Activated CD4-positive, alpha-beta T cell treated with anti-CD3 and anti-CD28 coated beads, Interleukin-2, amount 10 ng/mL, durations not matched to agents 7 days and 5 days (primary cell): ENCODE data around the gene CTDSPL2. TPM values are rescaled to one million over a fixed set of nuclear protein-coding genes. Genes with fewer than 3 reads are reported as not detected.

ENCODE experiments used
- CTCF ChIA-PET: fragments of 350-600 bp; sonication (Branson Sonifier 250); formaldehyde crosslinking; loops from one replicate; lab custom pipeline; 2021; ENCODE audit warnings: antibody characterized with exemption; lab: Charles Lee
- POLR2A ChIA-PET: fragments of 350-600 bp; sonication (Branson Sonifier 250); formaldehyde crosslinking; loops from one replicate; lab custom pipeline; 2021; ENCODE audit warnings: antibody characterized with exemption; lab: Charles Lee
- DNase-seq: peaks from one replicate; pipeline ENCODE4 v3.0.0-alpha.2; 2020
- H3K27ac Mint-ChIP-seq: one replicate; pipeline ENCODE4 v1.8.0; 2021; ENCODE audit warnings: mild to moderate bottlenecking, moderate library complexity, mixed read lengths
- H3K27me3 Mint-ChIP-seq: one replicate; pipeline ENCODE4 v1.8.0; 2021; ENCODE audit warnings: mixed read lengths
- H3K36me3 Mint-ChIP-seq: one replicate; pipeline ENCODE4 v1.8.0; 2021; ENCODE audit warnings: low read depth, mixed read lengths
- H3K4me1 Mint-ChIP-seq: one replicate; pipeline ENCODE4 v1.8.0; 2021; ENCODE audit warnings: mixed read lengths
- H3K4me3 Mint-ChIP-seq: one replicate; pipeline ENCODE4 v1.8.0; 2021; ENCODE audit warnings: mild to moderate bottlenecking, moderate library complexity, mixed read lengths
- H3K9me3 Mint-ChIP-seq: one replicate; pipeline ENCODE4 v1.8.0; 2021; ENCODE audit warnings: mixed read lengths
- total RNA-seq, 2 experiments: library from RNA; stranded (reverse); gene quantifications; one replicate each; pipeline ENCODE4 v1.2.3, GENCODE V29; 2021

Gene CTDSPL2
- total RNA-seq = 10 to 100 TPM; 76.1 to 88.2 TPM

DNA sequence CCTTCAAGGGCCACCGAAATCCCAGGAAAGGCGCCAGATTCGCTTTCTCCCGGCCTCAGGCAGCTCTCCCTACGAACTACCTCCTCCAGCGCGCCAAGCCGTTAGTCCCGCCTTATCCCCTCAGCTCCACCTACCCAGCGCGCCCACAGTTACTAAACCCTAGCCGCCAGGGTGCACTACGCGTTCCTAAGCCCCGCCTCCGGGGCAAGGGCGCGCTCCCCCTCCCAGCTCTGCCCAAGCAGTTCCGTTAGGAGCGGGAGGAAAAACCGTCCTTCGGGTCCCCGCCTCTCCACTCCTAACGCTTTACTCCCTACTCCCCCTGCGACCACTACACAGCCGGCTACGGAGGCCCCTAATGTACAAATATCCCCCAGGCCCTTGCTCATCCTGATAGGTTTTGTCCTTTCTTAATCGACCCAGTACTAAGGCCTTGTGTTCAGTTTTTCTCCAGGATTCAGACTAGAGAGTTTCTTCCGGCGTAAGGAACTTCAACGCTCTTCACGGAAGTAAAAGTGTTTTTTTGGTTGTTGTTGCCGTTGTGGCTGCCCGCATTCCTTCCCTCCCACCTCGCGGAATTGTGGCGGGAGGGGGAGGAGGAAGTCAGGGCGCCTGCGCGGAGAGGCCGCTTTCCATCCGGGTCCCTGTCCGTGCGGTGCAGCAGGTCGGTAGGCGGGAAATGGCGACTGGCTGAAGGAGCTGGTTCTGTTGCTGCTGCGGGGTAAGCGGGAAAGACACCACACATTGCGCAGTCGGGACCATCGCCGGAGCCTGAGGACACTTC is at the start of gene CTDSPL2:
TSS of gene CTDSPL2 (plus strand) at position 655 of the 781 bp plus-strand sequence. CDS start 31,386 bp downstream, outside the sequence.
- Mint-ChIP-seq H3K9me3 (no peaks in the 10 kb centered on the region), H3K27me3 (no peaks in the 10 kb centered on the region), H3K4me3 (peak within 1 kb of the TSS; percentile 92), H3K4me1 (peaks cover 46% of the 10 kb centered on the region), H3K27ac (peak within 1 kb of the TSS; percentile 99), H3K36me3 (peaks cover 21% of the 10 kb centered on the region)
- ChIA-PET CTCF (interaction anchor here (0.5 to 2.1 kb wide), 7 partner anchors 13 to 453 kb away, joined by 3 to 6 read pairs (median 4); partner anchors contain the start of gene GOLM2), POLR2A (interaction anchor here (1.0 to 1.5 kb wide), 3 partner anchors 15 to 139 kb away, joined by 3 to 7 read pairs (median 4); partner anchors contain the start of genes EIF3J and GOLM2)
- peak; percentile 95 for DNase-seq

- H3K27me3 Mint-ChIP-seq = no peaks in the 10 kb centered on the region
- no peak overlapping the region for H3K4me3 Mint-ChIP-seq
- no peak overlapping the region for H3K27ac Mint-ChIP-seq
- ChIA-PET CTCF (no interaction called here), POLR2A (no interaction called here)
- peaks cover 8% of the 10 kb centered on the region for H3K4me1 Mint-ChIP-seq
- H3K36me3 Mint-ChIP-seq = peaks cover 14% of the 10 kb centered on the region
- no peak for DNase-seq
- no peaks in the 10 kb centered on the region for H3K9me3 Mint-ChIP-seq
Measured at GRCh38 chr15:44381236-44381635, 46.2 kb upstream of the CTDSPL2 start.

- no peak for DNase-seq
- peaks cover 13% of the 10 kb centered on the region for H3K36me3 Mint-ChIP-seq
- H3K4me1 Mint-ChIP-seq = peaks cover 8% of the 10 kb centered on the region
- no peaks in the 10 kb centered on the region for H3K9me3 Mint-ChIP-seq
- H3K4me3 Mint-ChIP-seq = no peak overlapping the region
- ChIA-PET CTCF (interaction anchor here (0.9 kb wide), 1 partner anchor 12 kb away, joined by 3 read pairs; no protein-coding TSS in a partner anchor), POLR2A (no interaction called here)
- no peaks in the 10 kb centered on the region for H3K27me3 Mint-ChIP-seq
- peak overlapping the region; percentile 26 for H3K27ac Mint-ChIP-seq
Measured at GRCh38 chr15:44385344-44385942, 42.0 kb upstream of the CTDSPL2 start.

DNA sequence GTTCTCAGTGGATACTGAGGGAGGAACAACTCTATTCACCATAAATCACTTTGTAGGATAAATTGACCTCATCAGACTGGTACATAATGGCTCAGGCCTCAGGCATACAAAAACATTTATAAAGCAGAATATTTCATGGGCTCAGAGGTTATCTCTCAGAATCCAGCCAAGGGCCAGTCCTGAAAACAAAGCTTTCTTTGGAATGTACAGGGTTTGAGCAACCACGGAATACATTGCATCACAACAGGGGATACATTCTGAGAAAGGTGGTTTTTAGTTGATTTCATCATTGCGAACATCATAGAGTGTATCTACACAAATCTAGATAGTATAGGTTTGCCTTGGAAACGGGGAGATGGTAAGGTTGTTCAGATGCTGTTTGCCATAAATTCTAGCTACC is 33.4 kb upstream of the CTDSPL2 start:
- Mint-ChIP-seq H3K9me3 (no peaks in the 10 kb centered on the region), H3K4me3 (no peak overlapping the region), H3K27ac (no peak overlapping the region), H3K4me1 (peaks cover 3% of the 10 kb centered on the region), H3K27me3 (no peaks in the 10 kb centered on the region), H3K36me3 (no peaks in the 10 kb centered on the region)
- ChIA-PET POLR2A (no interaction called here), CTCF (interaction anchor here (0.9 kb wide), 1 partner anchor 14 kb away, joined by 3 read pairs; no protein-coding TSS in a partner anchor)
- no peak for DNase-seq

- Mint-ChIP-seq H3K9me3 (no peaks in the 10 kb centered on the region), H3K4me1 (peaks cover 3% of the 10 kb centered on the region), H3K4me3 (no peak overlapping the region), H3K27ac (no peak overlapping the region), H3K27me3 (no peaks in the 10 kb centered on the region), H3K36me3 (no peaks in the 10 kb centered on the region)
- ChIA-PET POLR2A (no interaction called here), CTCF (interaction anchor here (0.9 kb wide), 1 partner anchor 14 kb away, joined by 3 read pairs; no protein-coding TSS in a partner anchor)
- no peak for DNase-seq
Measured at GRCh38 chr15:44394562-44394961, 32.9 kb upstream of the CTDSPL2 start.

DNA sequence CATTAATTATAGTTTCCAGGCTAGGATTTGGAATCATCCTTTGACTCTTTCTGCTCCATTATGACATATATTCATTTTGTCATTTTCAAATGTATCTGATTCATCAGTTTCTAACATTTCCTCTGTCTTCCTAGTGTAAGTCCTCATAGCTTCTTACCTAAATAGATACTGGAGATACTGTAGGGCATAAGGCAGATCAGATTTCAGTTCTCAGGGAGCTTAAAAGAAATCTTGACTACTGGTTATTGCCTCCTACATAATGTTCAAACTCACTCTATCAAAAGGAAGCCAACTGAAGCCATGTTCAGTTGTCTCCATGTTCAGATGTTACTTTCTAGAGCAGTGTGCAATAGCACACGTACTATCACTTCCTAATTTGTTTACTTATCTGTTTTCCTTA is 29.6 kb upstream of the CTDSPL2 start:
- no peaks in the 10 kb centered on the region for H3K27me3 Mint-ChIP-seq
- peaks cover 1% of the 10 kb centered on the region for H3K36me3 Mint-ChIP-seq
- ChIA-PET POLR2A (no interaction called here), CTCF (interaction anchor here (0.6 kb wide), 2 partner anchors 14 to 688 kb away, joined by 3 read pairs; no protein-coding TSS in a partner anchor)
- no peaks in the 10 kb centered on the region for H3K9me3 Mint-ChIP-seq
- peaks cover 3% of the 10 kb centered on the region for H3K4me1 Mint-ChIP-seq
- H3K27ac Mint-ChIP-seq = no peak overlapping the region
- H3K4me3 Mint-ChIP-seq = no peak overlapping the region
- DNase-seq = no peak

DNA sequence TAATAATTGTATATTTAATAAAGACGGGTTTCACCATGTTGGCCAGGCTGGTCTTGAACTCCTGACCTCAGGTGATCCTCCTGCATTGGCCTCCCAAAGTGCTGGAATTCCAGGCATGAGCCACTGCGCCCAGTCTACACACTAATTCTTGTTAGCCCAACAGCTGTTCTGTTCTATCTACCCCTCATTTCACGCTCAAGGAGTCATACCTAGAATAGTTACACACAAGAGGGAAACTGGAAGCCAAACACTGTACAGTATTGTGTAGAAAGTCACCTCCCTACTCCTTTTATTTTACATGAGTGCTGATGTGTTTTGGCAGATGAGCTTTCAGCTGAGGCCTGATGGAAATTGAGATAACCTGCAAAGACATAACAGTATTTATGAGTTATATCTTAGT is 13.4 kb upstream of the CTDSPL2 start:
- Mint-ChIP-seq H3K36me3 (peaks cover 9% of the 10 kb centered on the region), H3K4me3 (no peak overlapping the region), H3K4me1 (no peaks in the 10 kb centered on the region), H3K9me3 (no peaks in the 10 kb centered on the region), H3K27ac (no peak overlapping the region), H3K27me3 (no peaks in the 10 kb centered on the region)
- ChIA-PET POLR2A (no interaction called here), CTCF (interaction anchor here (0.7 to 1.4 kb wide), 3 partner anchors 13 to 88 kb away, joined by 3 to 6 read pairs (median 3); partner anchors contain the start of gene CTDSPL2)
- no peak for DNase-seq

- H3K4me1 Mint-ChIP-seq = peaks cover 46% of the 10 kb centered on the region
- ChIA-PET CTCF (interaction anchor here (0.6 to 2.1 kb wide), 8 partner anchors 14 to 140 kb away, joined by 3 to 6 read pairs (median 4); partner anchors contain the start of gene GOLM2), POLR2A (interaction anchor here (0.6 to 1.5 kb wide), 4 partner anchors 16 to 140 kb away, joined by 3 to 7 read pairs (median 4); partner anchors contain the start of genes EIF3J and GOLM2)
- peak; percentile 14 for DNase-seq
- H3K9me3 Mint-ChIP-seq = no peaks in the 10 kb centered on the region
- peak overlapping the region; percentile 92 for H3K4me3 Mint-ChIP-seq
- peaks cover 26% of the 10 kb centered on the region for H3K36me3 Mint-ChIP-seq
- H3K27ac Mint-ChIP-seq = peak overlapping the region; percentile 99
- no peaks in the 10 kb centered on the region for H3K27me3 Mint-ChIP-seq
Measured at GRCh38 chr15:44427756-44428724, 611 bp downstream of the CTDSPL2 start.

- POLR2A ChIA-PET = no interaction called here
- H3K4me1 Mint-ChIP-seq = peaks cover 39% of the 10 kb centered on the region
Measured at GRCh38 chr15:44435893-44436667, 8.7 kb downstream of the CTDSPL2 start.

GRCh38 chr15:44438402-44438801 is 11.0 kb downstream of the CTDSPL2 start:
- H3K4me3 Mint-ChIP-seq = no peak overlapping the region
- H3K9me3 Mint-ChIP-seq = peaks cover 11% of the 10 kb centered on the region
- peaks cover 61% of the 10 kb centered on the region for H3K36me3 Mint-ChIP-seq
- H3K27me3 Mint-ChIP-seq = no peaks in the 10 kb centered on the region
- ChIA-PET POLR2A (no interaction called here), CTCF (no interaction called here)
- no peak overlapping the region for H3K27ac Mint-ChIP-seq
- peaks cover 44% of the 10 kb centered on the region for H3K4me1 Mint-ChIP-seq
- DNase-seq = no peak

More at GRCh38 chr15:44435893-44436667, 8.7 kb downstream of the CTDSPL2 start:
- peaks cover 4% of the 10 kb centered on the region for H3K9me3 Mint-ChIP-seq
- no peaks in the 10 kb centered on the region for H3K27me3 Mint-ChIP-seq
- no peak overlapping the region for H3K4me3 Mint-ChIP-seq
- no peak overlapping the region for H3K27ac Mint-ChIP-seq
- peaks cover 60% of the 10 kb centered on the region for H3K36me3 Mint-ChIP-seq
- CTCF ChIA-PET = no interaction called here
- DNase-seq = no peak

DNA sequence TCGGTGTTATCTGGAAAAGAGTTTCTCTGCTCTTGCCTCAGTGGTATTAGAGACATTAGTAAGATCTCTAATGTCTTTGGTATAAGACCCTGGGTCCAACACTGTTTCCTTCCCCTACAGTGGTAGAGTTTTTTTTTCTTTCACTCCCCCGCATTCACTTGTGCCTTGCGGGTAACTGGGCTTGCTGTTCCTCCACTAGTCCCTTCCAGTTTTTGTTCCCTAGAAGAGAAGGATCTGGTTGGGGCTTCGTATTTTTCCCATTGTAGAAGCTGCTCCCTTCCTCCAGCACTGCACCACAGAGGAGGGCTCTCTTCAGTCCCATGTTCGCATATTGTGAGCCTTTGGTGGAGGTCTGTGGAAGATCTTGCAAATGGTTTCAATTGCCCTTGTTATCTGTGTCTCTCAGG is 13.7 kb downstream of the CTDSPL2 start:
- CTCF ChIA-PET = interaction anchor here (0.6 kb wide), 1 partner anchor 310 kb away, joined by 4 read pairs; no protein-coding TSS in a partner anchor
- peaks cover 56% of the 10 kb centered on the region for H3K36me3 Mint-ChIP-seq
- no peak overlapping the region for H3K4me3 Mint-ChIP-seq

More for the DNA sequence above, 13.7 kb downstream of the CTDSPL2 start:
- H3K4me1 Mint-ChIP-seq = peaks cover 42% of the 10 kb centered on the region
- H3K27me3 Mint-ChIP-seq = no peaks in the 10 kb centered on the region
- H3K9me3 Mint-ChIP-seq = peaks cover 11% of the 10 kb centered on the region
- POLR2A ChIA-PET = no interaction called here
- H3K27ac Mint-ChIP-seq = no peak overlapping the region
- DNase-seq = no peak
